ENCODE measurements around the gene SMC3.
"Not testable (repeated sequence)": the region's sequence is repeated elsewhere in the genome, so short reads cannot be mapped to it uniquely, and the experiment has no call there.

Gene SMC3

DNA sequence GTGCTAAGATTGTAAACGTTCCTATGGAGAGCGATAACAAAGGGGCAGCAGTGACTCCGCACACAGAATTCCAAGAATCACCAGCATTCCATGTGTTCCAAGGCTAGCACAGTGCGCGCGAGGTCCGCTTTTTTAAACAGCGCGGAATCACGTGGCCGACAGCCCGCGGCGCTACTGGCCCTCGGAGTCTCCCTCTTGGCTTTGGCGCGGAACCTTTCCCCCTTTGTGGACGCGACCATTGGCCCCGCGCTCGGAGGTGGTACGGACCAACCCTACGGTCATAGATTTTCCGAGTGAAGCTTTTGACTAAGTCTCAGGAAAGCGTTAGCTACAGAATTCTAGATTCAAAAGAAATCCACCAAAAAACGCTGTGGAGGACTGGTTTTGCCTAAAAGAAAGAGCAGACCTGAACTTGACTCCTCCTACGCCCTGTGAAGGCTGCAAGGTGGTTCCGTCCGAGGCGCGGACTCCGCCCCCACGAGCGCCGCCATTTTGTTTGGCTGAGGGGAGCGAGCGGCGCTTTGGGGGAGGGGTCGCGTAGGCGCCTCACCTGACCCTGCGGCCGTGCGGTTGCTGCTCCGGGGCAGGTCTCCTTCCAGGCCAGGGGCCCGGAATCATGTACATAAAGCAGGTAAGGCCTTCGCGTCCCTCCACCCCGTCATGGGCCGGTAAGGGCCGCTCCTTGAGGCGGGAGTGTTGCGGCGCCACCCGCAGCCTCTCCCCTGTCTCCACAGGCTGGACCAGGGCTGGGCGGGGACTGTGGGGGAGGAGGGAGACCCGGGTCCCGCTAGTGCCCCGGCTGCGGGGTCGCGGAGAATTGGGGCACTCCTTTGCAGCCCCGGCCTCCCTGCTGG lies at the start of gene SMC3:
TSS of gene SMC3 (plus strand) at position 495 of the 854 bp plus-strand sequence. CDS start at position 617, 122 bp downstream.
- peak; percentile 79 to 92 (median 87) for DNase-seq (ENCODE audit: low read depth in 3 of 3)

DNA sequence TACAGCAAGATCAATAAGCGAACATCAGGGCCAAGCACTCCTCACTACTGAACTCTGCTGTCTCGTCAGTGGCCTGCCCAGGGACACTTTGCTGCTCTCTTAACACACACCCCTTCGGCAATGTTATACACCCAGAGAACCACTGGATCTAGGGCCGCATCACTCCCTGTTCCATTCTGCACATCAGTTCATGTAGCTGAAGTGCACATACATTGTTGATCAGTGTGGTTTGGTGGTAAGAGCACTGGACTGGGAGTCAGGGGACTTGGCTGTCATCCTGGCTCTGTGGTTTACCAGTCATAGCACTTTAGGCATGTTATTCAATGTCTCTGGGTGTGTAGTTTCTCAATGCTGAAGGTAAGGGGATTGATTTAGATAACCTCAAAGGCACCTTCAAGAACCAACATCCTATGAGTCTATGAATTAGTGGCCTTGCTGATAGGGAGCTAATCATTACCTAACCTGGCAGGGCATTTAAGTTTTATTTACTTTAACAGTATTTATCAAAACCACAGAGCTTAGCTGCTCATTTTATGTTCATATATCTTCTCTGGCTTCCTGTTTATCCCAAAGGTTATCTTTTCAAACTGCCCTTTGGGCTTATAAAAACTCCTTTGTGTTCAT lies 45.0 kb upstream of the SMC3 start:
- no peak for DNase-seq (ENCODE audit: low read depth in 3 of 3)

DNA sequence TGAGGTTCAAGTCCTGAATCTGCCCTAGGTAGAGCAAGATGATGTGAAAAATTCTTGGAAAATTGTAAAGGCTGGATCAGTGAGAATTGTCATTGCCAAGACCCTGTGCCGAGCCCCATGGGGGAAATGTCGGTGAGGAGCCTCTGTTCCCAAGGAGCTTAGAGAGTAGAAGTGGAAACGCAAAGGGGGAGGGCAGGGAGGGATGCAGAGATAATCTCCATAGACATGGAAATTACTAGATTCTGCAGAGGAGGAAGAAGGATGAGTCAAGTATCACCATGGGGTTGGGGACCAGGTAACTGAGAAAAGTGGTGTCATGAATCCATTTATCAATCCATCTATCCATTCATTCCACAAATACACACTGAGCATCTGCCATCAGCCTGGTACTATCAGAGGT lies 43.8 kb upstream of the SMC3 start:
- no peak for DNase-seq (ENCODE audit: low read depth in 3 of 3)

DNA sequence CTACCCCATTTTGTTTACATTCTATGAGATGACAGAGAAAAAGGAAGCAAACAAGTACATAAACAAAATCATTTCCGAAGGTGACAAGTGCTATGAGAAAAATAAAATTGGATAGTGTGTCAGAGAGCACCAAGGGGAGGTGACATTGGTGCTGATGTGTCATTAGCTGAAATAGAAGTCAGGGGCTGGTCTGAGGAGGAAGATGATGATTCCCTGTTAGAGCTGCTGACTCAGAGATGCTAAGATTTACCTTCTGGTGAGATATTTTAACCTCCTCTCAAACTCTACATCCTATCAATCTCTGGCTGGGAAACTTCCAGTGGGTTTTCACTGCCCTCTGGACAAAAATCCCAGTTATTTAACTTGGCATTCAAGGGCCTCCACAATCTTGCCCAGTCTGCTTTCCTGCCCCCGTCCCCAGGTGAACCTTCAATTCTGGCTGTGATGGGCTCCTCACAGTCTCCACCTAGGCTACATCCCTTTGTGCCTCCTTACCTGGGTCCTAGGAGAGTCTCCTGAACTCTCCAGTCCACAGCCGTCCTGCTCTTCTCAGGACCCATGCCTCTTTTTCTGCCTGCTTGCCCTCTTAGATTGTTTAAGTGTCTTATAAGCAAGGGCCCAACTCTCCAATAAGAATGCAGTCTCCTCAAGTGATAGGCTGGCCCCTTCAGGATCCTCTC lies 43.2 kb upstream of the SMC3 start:
- no peak for DNase-seq (ENCODE audit: low read depth in 3 of 3)

DNA sequence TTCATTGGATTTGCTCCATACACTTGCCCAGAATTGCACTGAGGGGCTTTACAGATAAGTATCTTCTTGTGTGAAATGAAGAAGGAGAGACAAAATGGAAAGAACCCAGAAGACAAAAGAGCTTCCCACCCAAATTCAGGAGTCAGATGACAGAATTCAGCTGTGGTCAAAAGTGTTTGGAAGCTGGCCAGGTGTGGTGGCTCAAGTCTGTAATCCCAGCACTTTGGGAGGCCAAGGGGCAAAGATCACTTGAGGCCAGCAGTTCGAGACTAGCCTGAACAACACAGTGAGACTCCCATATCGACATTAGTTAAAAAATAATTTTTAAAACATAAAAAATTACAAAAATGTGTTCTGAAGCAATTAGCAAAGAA lies 42.6 kb upstream of the SMC3 start:
- no peak for DNase-seq (ENCODE audit: low read depth in 3 of 3)

DNA sequence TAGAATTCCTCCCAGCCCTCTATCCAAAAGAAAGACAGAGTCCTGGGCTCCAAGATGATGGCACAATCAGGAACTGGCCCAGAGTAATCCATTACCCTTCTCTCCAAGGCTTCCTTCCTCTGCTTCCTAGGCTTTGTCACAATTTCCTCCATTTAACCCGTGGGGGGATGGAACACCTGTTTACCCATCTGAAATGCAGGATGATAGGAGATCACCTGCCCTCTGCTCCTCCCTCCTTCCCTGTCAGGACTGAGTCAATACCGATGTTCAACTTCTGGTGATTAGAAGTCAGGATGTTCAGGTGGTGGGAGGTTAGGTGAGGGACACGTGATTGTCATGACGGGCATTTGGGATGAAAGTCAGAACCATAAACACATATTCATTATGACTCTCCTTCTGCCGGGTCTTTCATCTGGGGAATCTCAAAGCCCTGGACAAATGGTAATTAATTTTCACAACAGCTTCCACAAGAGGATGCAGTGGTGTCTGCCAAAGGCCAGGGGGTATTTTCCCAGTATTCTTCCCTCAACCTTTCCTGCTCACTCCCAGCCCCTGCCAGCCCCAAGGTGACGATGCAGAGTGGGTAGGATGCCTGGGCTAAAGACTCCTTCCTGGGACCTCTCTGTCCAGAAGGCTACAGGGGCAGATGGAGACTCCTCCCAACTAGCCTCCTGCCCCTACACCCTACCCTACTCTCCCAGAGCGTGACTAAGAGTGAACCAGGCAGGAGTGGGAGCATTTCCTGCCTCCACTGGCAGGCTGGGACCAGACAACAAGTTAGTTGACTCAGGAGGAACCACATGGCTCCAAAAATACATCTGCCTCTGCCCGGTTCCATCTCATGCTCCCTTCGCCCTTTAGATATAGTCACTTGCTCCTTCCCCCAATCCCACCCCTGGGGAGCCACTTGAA lies 41.9 kb upstream of the SMC3 start:
- no peak for DNase-seq (ENCODE audit: low read depth in 3 of 3)

DNA sequence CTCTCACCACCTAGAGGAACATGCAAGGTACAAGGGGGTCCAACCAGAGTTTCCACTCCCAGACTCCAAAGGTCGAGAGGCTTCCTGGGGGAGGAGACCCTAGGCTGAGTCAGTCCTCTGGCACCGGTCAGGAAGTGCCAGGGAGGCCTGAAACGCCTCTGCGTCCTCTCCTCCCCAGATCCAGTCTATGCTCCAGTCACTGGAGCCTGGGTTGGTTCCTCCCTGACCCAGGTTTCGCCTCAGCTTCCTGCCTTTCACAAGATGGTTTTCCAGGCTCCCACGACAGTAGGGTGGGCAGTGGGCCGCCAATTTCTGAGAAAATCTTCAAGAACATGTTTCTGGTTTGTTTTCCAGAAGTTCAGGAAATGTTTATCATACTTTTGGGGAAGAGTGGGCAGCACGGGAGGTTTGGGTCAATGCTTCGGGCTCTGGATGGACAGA lies 39.7 kb upstream of the SMC3 start:
- DNase-seq (ENCODE audit: low read depth in 3 of 3) = no peak

DNA sequence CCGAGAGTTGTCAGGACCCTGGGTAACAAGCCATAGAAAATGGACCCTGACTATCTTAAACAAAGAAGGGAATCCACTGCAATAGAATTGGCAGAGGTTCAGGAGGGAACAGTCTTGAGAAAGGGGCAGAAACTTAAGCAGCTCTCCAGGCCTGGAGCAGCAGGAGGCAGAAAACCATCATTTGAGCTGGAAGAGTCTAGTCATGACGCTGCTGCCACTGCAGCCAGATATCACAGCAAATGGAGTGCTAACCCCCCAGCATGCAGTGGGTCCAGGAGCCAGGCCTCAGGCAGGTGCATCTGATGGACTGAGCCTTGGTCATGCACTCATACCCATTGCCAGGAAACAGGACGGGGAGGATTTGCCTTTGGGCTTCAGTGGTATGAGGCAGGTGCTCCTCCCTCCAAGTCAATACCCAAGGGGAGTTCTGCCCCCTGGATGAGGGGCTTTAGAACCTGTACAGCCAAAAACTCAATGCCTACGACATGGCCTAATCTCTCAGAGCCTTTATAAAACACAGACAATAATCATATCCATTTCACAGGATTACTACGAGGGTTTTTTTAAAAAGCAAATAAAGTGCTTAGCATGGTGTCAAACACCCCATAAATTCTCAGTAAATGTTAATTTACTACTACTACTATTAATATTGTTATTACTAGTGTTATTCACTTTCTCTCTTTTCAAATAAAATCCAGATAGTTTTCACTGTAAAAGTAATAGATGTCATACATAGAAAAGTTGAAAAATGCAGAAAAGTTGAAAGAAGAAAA lies 39.1 kb upstream of the SMC3 start:
- DNase-seq (ENCODE audit: low read depth in 3 of 3) = no peak

DNA sequence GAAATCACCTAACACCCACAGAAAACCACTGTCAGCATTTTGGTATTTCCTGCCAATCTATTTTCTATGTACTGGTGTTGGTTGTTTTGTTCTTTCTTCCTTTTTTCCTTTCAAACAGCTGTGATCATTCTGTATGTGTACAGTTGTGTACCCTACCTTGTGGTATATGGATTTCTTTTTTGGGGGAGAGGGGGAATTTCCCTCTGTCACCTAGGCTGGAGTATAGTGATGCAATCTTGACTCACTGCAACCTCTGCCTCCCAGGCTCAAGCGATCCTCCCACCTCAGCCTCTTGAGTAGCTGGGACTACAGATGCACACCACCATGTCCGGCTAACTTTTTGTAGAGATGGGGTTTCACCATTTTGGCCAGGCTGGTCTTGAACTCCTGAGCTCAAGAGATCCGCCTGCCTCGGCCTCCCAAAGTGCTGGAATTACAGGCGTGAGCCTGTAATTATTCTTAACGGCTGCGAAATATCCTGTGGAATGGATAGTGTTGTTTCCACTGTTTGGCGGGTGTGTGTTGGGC lies 38.4 kb upstream of the SMC3 start:
- DNase-seq (ENCODE audit: low read depth in 3 of 3) = peak in 1 of 3 experiments; percentile 19

DNA sequence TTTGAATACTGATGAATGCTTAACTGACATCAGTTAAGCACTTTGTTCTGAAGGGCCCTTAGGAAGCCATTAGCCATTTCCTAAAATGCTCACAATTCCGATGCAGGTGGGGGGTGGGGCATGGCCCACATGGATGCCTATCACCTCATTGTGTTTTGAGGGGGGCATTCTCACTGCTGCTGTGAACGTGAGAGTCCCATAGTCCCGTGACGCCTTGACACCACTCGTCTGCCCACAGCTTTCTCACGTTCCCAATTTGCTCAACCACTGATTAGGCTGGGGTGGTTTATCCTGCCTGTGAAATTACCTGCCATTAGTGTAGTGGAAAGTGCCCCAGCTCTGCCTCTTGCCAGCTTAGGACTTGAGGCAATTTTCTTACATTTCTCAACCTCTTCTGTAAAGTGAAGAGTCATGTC lies 37.9 kb upstream of the SMC3 start:
- peak in 1 of 3 experiments; percentile 24 for DNase-seq (ENCODE audit: low read depth in 3 of 3)

DNA sequence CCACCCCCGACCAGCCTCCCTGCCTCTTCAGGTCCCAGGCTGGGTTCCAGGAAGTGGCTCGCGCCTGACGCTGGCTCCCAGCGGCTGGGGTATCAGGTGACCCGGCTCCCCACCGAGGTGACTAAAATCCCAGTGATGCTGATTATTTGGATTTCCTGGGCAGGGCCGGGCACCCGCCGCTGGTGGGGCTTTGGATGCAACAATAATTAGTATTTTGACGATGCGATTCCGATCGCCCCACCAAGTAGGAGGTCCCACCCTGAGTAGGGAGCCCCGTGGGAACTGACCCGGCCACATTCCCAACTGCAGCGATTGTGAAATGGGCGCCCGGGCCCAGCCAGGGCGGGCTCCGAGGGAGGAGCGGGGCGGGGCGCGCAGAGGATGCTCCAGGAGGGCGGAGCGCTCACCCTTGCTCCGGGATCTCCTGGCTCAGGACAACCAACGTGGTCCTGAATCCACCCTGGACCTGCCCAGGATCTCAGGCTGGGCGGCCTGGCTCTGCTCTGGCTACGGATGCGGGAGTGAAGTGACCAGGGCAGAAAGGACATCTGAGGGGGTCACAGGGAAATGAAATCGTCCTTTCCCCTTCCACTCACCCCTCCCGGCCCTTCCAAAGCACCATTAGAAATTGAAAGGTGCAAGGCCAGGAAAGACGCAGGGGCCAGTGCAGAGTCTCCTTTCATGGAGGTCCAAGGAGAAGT lies 37.2 kb upstream of the SMC3 start:
- DNase-seq (ENCODE audit: low read depth in 3 of 3) = no peak

DNA sequence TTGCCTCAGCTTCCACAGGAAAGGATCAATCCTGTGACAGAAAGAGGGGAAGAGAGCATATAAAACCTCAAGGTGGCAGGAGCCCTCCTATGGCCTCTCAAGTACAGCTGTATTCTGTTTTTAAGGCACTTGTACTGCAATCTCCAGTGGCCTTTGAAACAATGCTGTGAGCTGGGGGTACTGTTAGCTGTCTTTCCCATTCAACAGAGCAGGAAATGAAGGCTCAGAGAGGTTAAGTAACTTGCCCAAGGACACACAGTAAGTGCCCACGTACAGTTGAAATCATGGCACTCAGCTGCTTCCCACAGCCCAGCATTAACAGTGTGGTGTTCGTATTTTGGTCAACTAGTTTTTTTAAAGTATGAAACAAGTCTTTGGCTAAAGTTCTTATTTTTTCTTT lies 35.8 kb upstream of the SMC3 start:
- no peak for DNase-seq (ENCODE audit: low read depth in 3 of 3)

DNA sequence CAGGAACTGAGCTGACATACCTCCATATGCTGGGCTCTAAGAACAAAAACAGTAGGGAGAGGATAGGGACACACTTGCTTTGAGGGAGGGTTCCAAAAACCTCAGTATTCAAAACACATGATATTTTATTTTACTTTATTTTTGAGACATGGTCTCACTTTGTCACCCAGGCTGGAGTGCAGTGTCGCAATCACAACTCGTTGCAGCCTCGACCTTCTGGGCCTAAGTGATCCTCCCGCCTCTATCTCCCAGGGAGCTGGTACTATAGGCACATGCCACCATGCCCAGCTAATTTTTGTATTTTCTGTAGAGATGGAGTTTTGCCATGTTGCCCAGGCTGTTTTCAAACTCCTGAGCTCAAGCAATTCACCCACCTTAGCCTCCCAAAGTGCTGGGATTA lies 34.9 kb upstream of the SMC3 start:
- DNase-seq (ENCODE audit: low read depth in 3 of 3) = not testable (repeated sequence)

DNA sequence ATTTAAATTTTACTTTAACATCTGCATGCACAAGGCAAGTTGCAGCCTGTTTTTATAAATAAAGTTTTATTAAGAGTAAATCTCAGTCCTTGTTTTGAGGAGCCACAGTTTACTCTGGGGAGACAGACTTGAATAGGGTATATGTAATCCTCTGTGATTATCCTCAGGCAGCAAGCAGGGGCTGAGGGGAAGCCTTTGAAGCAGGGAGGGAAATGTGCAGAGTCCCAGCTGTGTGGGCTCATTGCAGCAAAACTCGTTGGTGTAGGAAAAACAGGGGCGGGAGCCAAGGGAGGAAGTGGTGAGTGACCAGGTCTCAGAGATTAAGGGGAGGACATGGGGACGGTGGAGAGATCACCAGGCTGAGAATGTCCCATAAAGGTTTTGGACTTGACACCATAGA lies 34.3 kb upstream of the SMC3 start:
- DNase-seq (ENCODE audit: low read depth in 3 of 3) = no peak

DNA sequence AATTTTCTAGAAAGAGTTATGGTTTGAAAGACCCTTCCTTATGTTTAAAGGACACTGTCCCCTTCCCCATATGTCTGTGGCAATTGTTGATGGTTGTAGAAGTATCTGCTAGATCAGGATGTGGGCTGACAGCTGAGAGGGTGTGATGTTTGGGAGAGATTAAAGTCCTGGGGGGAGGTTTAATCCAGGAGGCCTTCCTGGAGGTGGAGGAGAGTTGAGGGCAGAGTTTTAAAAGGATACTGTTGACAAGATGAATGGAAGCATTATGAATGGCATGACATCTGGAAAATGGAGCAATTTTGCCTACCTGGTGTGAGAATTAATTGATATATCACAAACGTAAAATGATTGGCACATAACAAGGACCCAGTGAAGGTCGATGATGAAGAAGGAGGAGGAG lies 32.9 kb upstream of the SMC3 start:
- no peak for DNase-seq (ENCODE audit: low read depth in 3 of 3)

DNA sequence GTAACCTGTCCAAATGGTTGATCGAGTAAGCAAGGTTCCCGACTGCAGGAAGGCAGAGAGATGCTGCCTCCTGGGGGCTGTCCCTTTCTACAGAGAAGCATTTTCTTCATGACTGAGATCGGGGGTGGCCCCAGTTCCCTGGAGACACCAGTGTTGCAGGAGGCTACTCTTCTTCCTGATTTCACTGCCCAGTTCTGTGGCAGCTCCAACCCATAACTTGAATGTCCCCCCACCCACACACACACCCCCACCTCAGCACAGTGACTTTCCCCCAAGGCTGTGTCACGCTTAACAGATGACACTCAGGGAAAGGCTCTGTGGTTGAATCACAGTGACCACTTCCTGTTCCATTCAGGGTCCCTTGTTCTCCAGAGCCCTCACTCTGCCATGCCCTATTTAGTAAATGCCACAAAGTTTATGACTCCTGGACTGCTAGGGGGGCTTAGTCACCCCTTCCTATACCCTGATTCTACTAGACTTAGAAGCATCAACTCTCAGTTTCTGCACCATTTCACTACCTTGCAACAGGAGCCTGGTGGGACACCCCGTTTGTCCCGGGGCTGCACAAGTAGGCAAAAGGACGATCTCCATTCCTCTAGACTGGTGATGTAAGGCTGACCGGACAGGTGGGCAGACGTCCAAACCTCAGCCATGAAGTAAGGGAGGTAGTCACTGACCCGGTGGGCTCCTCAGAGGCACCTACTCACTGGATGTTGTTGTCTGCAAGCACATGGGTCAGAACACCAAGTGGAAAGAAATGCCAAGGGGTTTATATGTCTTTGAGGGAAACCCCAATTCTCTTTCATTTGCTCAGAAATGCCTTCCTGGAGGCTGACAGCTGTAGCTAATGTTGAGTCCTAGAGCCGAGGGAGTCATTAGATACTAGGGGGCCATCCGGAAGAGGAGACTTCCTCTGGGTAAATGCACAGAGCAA lies 31.3 kb upstream of the SMC3 start:
- peak; percentile 40 to 74 (median 58) for DNase-seq (ENCODE audit: low read depth in 3 of 3)

DNA sequence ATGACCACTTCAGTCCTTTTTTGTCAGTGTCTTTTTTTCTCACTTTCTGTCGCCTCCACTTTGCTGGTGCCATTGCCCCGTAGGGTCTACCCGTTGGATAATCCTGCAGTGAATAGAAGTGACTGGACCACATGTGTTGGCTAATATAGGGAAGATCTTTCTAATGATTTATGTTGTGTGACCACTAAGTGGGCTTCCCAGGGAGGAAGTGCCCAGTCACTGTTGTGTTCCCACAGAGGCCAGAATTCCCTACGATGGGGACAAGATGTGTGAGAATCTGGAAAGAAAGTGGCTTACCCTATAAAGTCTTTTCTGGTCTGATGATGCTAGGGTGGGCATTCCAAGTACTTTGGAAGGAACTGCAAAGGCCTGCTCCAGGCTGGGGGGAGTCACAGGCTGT lies 28.4 kb upstream of the SMC3 start:
- no peak for DNase-seq (ENCODE audit: low read depth in 3 of 3)

DNA sequence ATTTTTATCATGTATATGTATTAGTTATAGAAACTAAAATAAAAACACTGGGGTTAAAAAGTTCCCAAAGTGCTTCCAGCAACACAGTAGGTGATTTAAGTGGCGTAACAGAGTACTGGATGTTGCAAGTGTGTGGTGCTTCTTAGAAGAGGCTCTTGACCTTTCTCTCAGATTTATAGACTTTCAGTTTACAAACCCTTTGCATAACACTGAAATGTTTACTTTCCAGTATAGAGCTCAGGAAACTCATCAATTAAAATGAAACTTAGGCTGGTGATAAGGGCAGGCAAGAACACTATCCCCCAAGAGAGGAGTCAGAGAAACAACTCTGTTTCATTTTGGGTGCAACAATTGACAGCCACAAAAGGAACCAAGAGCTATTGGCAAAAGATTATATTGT lies 27.5 kb upstream of the SMC3 start:
- no peak for DNase-seq (ENCODE audit: low read depth in 3 of 3)
